SK-N-SH treated with all-trans-retinoic acid at 6 μM for 48 hours (cell line): Measurements from ENCODE around the gene ZFP62.
"Not testable (repeated sequence)": the region's sequence is repeated elsewhere in the genome, so short reads cannot be mapped to it uniquely, and the experiment has no call there.

ENCODE experiments used
- ATAC-seq: fragments of 200-7000 bp; cut with Tn5 transposase; 3 replicates; pipeline ENCODE4 v1.9.1; 2020; ENCODE audit warnings: mild to moderate bottlenecking, moderate library complexity
- ARNTL ChIP-seq: fragments of 450-650 bp; formaldehyde crosslinking; IDR thresholded peaks from 2 replicates; pipeline ENCODE4 v1.5.0; 2020; ENCODE audit warnings: low read depth, mild to moderate bottlenecking, moderate library complexity, borderline replicate concordance
- BACH2 ChIP-seq: fragments of 250-450 bp; sonication (Bioruptor Pico); IDR thresholded peaks from 2 replicates; pipeline ENCODE4 v1.9.0; 2021; ENCODE audit warnings: mild to moderate bottlenecking, borderline replicate concordance
- CREB5 ChIP-seq: fragments of 250-450 bp; sonication (Bioruptor Pico); IDR thresholded peaks from 2 replicates; pipeline ENCODE4 v1.5.1; 2020; ENCODE audit warnings: low read depth, mild to moderate bottlenecking, moderate library complexity
- CSDC2 ChIP-seq: fragments of 250-450 bp; sonication (Bioruptor Pico); IDR thresholded peaks from 2 replicates; pipeline ENCODE4 v1.5.0; 2020; ENCODE audit warnings: mild to moderate bottlenecking, moderate library complexity
- CSRNP3 ChIP-seq: fragments of 250-450 bp; sonication (Bioruptor Pico); IDR thresholded peaks from 2 replicates; pipeline ENCODE4 v1.5.1; 2021; ENCODE audit warnings: mild to moderate bottlenecking, moderate library complexity
- ESRRG ChIP-seq: fragments of 250-450 bp; sonication (Bioruptor Pico); IDR thresholded peaks from 2 replicates; pipeline ENCODE4 v1.6.1; 2021; ENCODE audit warnings: mild to moderate bottlenecking
- GLIS3 ChIP-seq: fragments of 250-450 bp; sonication (Bioruptor Pico); IDR thresholded peaks from 2 replicates; pipeline ENCODE4 v1.5.0; 2020; ENCODE audit warnings: mild to moderate bottlenecking, moderate library complexity
- ISL1 ChIP-seq: fragments of 250-450 bp; sonication (Bioruptor Pico); IDR thresholded peaks from 2 replicates; pipeline ENCODE4 v2.1.2; 2022; ENCODE audit warnings: mild to moderate bottlenecking, moderate library complexity
- OSR1 ChIP-seq: fragments of 250-450 bp; sonication (Bioruptor Pico); IDR thresholded peaks from 2 replicates; pipeline ENCODE4 v1.8.0; 2022; ENCODE audit warnings: moderate library complexity, mild to moderate bottlenecking, inconsistent platforms
- PATZ1 ChIP-seq: fragments of 250-450 bp; sonication (Bioruptor Pico); IDR thresholded peaks from 2 replicates; pipeline ENCODE4 v1.8.0; 2020; ENCODE audit warnings: mild to moderate bottlenecking, moderate library complexity, borderline replicate concordance
- POU6F1 ChIP-seq: fragments of 250-450 bp; sonication (Bioruptor Pico); IDR thresholded peaks from 2 replicates; pipeline ENCODE4 v1.8.0; 2021; ENCODE audit warnings: low read depth, mild to moderate bottlenecking, moderate library complexity, borderline replicate concordance
- PPARA ChIP-seq: fragments of 250-450 bp; sonication (Bioruptor Pico); IDR thresholded peaks from 2 replicates; pipeline ENCODE4 v1.5.0; 2020; ENCODE audit warnings: mild to moderate bottlenecking, borderline replicate concordance
- SNAI2 ChIP-seq: fragments of 250-450 bp; sonication (Bioruptor Pico); IDR thresholded peaks from 2 replicates; pipeline ENCODE4 v1.5.0; 2020; ENCODE audit warnings: mild to moderate bottlenecking, moderate library complexity
- TCF4 ChIP-seq: fragments of 250-450 bp; sonication (Bioruptor Pico); IDR thresholded peaks from 2 replicates; pipeline ENCODE4 v1.8.0; 2021; ENCODE audit warnings: mild to moderate bottlenecking, moderate library complexity, borderline replicate concordance
- TOX ChIP-seq: fragments of 250-450 bp; sonication (Bioruptor Pico); IDR thresholded peaks from 2 replicates; pipeline ENCODE4 v1.8.0; 2021; ENCODE audit warnings: mild to moderate bottlenecking, moderate library complexity, borderline replicate concordance
- TSHZ2 ChIP-seq: fragments of 250-450 bp; sonication (Bioruptor Pico); IDR thresholded peaks from 2 replicates; pipeline ENCODE4 v1.5.0; 2020; ENCODE audit warnings: mild to moderate bottlenecking, moderate library complexity
- ZFP3 ChIP-seq: fragments of 250-450 bp; sonication (Bioruptor Pico); IDR thresholded peaks from 2 replicates; pipeline ENCODE4 v1.5.0; 2020; ENCODE audit warnings: mild to moderate bottlenecking, moderate library complexity
- ZFP30 ChIP-seq: fragments of 450-650 bp; formaldehyde crosslinking; IDR thresholded peaks from 2 replicates; pipeline ENCODE4 v1.5.0; 2022; ENCODE audit warnings: mild to moderate bottlenecking, moderate library complexity
- ZNF565 ChIP-seq: fragments of 450-650 bp; formaldehyde crosslinking; conservative IDR thresholded peaks from 2 replicates; pipeline ENCODE4 v1.5.0; 2020; ENCODE audit warnings: low read depth, mild to moderate bottlenecking, moderate library complexity
- ZNF70 ChIP-seq: fragments of 450-650 bp; formaldehyde crosslinking; IDR thresholded peaks from 2 replicates; pipeline ENCODE4 v1.5.0; 2020; ENCODE audit warnings: mild to moderate bottlenecking, moderate library complexity
- ZNF8 ChIP-seq: fragments of 450-650 bp; formaldehyde crosslinking; IDR thresholded peaks from 2 replicates; pipeline ENCODE4 v1.5.0; 2020; ENCODE audit warnings: mild to moderate bottlenecking, moderate library complexity

The ZFP62 gene

GRCh38 chr5:180901319-180902009 is 40.4 kb upstream of the ZFP62 start (continued):
- TF ChIP-seq OSR1 (no peak), ZNF8 (CRISPR knock-in tag) (no peak), ARNTL (CRISPR knock-in tag) (no peak), ISL1 (no peak), TOX (CRISPR knock-in tag) (no peak)

- TF ChIP-seq ARNTL (CRISPR knock-in tag), result no peak
- TF ChIP-seq GLIS3 (CRISPR knock-in tag), result no peak
- no peak for TF ChIP-seq TOX (CRISPR knock-in tag)
- TF ChIP-seq ESRRG (CRISPR knock-in tag), result no peak
- TF ChIP-seq TSHZ2, result no peak
- no peak for TF ChIP-seq CSRNP3 (CRISPR knock-in tag)
- TF ChIP-seq ZNF70 (CRISPR knock-in tag), result no peak
- ATAC-seq, result no peak
Observed at GRCh38 chr5:180900178-180900577, 39.1 kb upstream of the ZFP62 start.

GRCh38 chr5:180898621-180899246 is 37.7 kb upstream of the ZFP62 start, which contains the start of gene BTNL8:
BTNL8 (plus strand) TSS chr5:180899159; CDS start chr5:180899311, 152 bp downstream.
- ATAC-seq, result no peak
- TF ChIP-seq ZNF70 (CRISPR knock-in tag), result no peak
- TF ChIP-seq TCF4, result no peak
- no peak for TF ChIP-seq PATZ1 (CRISPR knock-in tag)
- TF ChIP-seq ARNTL (CRISPR knock-in tag), result no peak
- TF ChIP-seq ZFP3 (CRISPR knock-in tag), result no peak
- TF ChIP-seq ISL1, result no peak
- TF ChIP-seq ZNF565, result no peak
- TF ChIP-seq POU6F1 (CRISPR knock-in tag), result no peak
- TF ChIP-seq SNAI2 (CRISPR knock-in tag), result no peak
- no peak for TF ChIP-seq OSR1
- no peak for TF ChIP-seq TOX (CRISPR knock-in tag)
- TF ChIP-seq BACH2 (CRISPR knock-in tag), result no peak
- TF ChIP-seq TSHZ2, result no peak
- TF ChIP-seq CREB5 (CRISPR knock-in tag), result no peak
- TF ChIP-seq CSDC2 (CRISPR knock-in tag), result no peak
- no peak for TF ChIP-seq ZFP30 (CRISPR knock-in tag)
- no peak for TF ChIP-seq ESRRG (CRISPR knock-in tag)
- TF ChIP-seq GLIS3 (CRISPR knock-in tag), result no peak
- no peak for TF ChIP-seq ZNF8 (CRISPR knock-in tag)
- TF ChIP-seq PPARA (CRISPR knock-in tag), result no peak

GRCh38 chr5:180895330-180895729 is 34.3 kb upstream of the ZFP62 start:
- not testable (repeated sequence) for ATAC-seq
